ENCODE data around the gene AOPEP.

GRCh38 chr9:95035846-95036245 is 309.3 kb downstream of the AOPEP start:
- TF ChIP-seq CTCF (IDR thresholded peaks at IDR 0.05; ENCODE audit: low read depth, low read length, poor library complexity, severe bottlenecking) (no peak), EZH2phosphoT487 (IDR thresholded peaks at IDR 0.05; ENCODE audit: borderline replicate concordance, low read length) (no peak)

Measured in DOHH2 (cell line).